Parathyroid adenoma (tissue), 2 donors: ENCODE results near the gene PPP1R13B.
"Not testable (repeated sequence)": the region's sequence is repeated elsewhere in the genome, so short reads cannot be mapped to it uniquely, and the experiment has no call there.

Experiments
- H2AFZ ChIP-seq: fragments of 300-600 bp; sonication (generic); one replicate; pipeline ENCODE4 v1.7.0; 2017; ENCODE audit warnings: antibody characterized with exemption, mild to moderate bottlenecking
- H3K27ac ChIP-seq: fragments of 300-600 bp; sonication (generic); one replicate; pipeline ENCODE4 v1.7.0; 2017
- H3K27me3 ChIP-seq: fragments of 300-600 bp; sonication (generic); one replicate; pipeline ENCODE4 v1.7.0; 2017; ENCODE audit warnings: low read length; ENCODE audit not compliant: control insufficient read depth, insufficient read depth
- H3K36me3 ChIP-seq: fragments of 300-600 bp; sonication (generic); one replicate; pipeline ENCODE4 v1.7.0; 2017; ENCODE audit warnings: low read length; ENCODE audit not compliant: control insufficient read depth, insufficient read depth
- H3K4me1 ChIP-seq: fragments of 300-600 bp; sonication (generic); one replicate; pipeline ENCODE4 v1.7.0; 2017; ENCODE audit warnings: control low read depth
- H3K4me2 ChIP-seq: fragments of 300-600 bp; sonication (generic); one replicate; pipeline ENCODE4 v1.7.0; 2017; ENCODE audit warnings: low read length
- H3K4me3 ChIP-seq: fragments of 300-600 bp; sonication (generic); one replicate; pipeline ENCODE4 v1.7.0; 2017; ENCODE audit warnings: low read depth, low read length
- H3K79me2 ChIP-seq: fragments of 300-600 bp; sonication (generic); one replicate; pipeline ENCODE4 v1.7.0; 2017; ENCODE audit warnings: control low read depth
- H3K9ac ChIP-seq: fragments of 300-600 bp; sonication (generic); one replicate; pipeline ENCODE4 v1.7.0; 2017; ENCODE audit warnings: mild to moderate bottlenecking
- H3K9me3 ChIP-seq: fragments of 300-600 bp; sonication (generic); one replicate; pipeline ENCODE4 v1.7.0; 2017; ENCODE audit warnings: low read length; ENCODE audit not compliant: control insufficient read depth
- TF ChIP-seq, protein P1 (sequence below): fragments of 300-600 bp; sonication (generic); IDR thresholded peaks from one replicate; pipeline ENCODE4 v1.7.0; 2017; ENCODE audit warnings: antibody characterized with exemption, mild to moderate bottlenecking
- donor health status: primary hyperparathyroidism.

The PPP1R13B gene

DNA sequence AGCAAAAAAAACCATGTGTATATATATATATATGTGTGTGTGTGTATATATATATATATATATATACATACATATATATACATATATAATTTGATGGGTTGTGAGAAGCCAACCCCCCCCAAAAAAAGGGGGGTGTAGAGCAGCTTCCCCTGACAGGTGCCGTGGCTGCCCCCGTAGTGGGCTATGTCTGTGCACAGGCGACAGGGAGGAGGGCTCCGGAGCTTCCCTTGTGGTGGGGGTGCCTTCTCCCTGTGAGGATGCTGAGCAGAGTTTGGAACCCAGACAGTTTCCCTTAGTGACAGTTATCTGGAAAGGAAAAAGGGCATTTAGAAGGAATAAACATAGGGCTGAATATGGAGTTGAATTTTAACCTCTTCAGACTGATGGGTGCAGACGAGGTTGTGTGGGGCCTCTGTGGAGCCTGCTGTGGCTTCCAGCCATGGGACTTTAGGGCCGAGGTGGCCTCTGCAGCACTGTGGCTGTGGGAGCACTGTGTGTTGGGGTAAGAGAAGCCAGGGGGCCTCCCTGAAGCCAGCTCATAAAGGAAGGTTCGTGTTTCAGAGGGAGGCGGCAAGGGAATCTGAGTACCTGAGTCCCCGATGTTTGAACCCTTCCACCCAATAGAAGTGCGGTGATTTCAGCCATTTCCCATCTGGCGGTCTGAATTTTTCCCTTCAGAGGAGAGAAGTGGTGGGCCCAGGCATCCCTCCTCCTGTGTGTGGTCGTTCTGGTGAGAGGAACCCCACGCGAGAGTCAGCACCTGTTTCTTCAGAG is 151.9 kb downstream of the PPP1R13B start:
- Histone ChIP-seq H2AFZ (no peak overlapping the region), H3K36me3 (no peaks in the 10 kb centered on the region), H3K27me3 (no peaks in the 10 kb centered on the region), H3K9me3 (no peaks in the 10 kb centered on the region), H3K27ac (no peak overlapping the region), H3K4me3 (no peak overlapping the region), H3K9ac (no peak overlapping the region), H3K4me2 (no peak overlapping the region), H3K79me2 (peaks cover 30% of the 10 kb centered on the region), H3K4me1 (no peaks in the 10 kb centered on the region)
- TF ChIP-seq, protein P1, sequence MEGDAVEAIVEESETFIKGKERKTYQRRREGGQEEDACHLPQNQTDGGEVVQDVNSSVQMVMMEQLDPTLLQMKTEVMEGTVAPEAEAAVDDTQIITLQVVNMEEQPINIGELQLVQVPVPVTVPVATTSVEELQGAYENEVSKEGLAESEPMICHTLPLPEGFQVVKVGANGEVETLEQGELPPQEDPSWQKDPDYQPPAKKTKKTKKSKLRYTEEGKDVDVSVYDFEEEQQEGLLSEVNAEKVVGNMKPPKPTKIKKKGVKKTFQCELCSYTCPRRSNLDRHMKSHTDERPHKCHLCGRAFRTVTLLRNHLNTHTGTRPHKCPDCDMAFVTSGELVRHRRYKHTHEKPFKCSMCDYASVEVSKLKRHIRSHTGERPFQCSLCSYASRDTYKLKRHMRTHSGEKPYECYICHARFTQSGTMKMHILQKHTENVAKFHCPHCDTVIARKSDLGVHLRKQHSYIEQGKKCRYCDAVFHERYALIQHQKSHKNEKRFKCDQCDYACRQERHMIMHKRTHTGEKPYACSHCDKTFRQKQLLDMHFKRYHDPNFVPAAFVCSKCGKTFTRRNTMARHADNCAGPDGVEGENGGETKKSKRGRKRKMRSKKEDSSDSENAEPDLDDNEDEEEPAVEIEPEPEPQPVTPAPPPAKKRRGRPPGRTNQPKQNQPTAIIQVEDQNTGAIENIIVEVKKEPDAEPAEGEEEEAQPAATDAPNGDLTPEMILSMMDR = no peak

DNA sequence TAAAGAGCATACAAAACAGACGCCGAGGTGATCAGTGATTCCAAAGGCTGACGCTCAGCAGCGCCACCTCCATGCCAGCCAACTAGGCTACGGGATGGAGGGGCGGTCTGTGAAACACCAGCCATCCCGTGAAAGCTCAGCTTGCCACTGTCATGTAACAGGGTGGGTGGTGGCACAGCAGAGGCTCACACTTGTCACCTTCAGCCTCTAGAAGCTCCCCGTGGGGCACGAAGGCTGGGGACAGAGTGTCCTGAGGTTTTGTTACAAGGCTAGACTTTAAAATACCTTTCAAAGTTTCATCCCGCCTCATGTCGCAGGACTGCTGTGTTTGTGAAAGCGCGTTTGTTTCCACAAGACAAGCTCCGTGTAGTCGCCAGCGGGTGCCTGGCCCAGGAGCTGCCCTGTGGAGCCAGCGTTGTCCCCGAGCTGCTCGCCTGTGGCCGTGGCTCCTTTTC is 152.8 kb downstream of the PPP1R13B start:
- Histone ChIP-seq H3K36me3 (no peaks in the 10 kb centered on the region), H3K9ac (no peak overlapping the region), H3K4me2 (no peak overlapping the region), H3K27ac (no peak overlapping the region), H2AFZ (no peak overlapping the region), H3K79me2 (peaks cover 30% of the 10 kb centered on the region), H3K4me1 (no peaks in the 10 kb centered on the region), H3K9me3 (no peaks in the 10 kb centered on the region), H3K4me3 (no peak overlapping the region), H3K27me3 (no peaks in the 10 kb centered on the region)
- TF ChIP-seq, protein P1 = no peak

DNA sequence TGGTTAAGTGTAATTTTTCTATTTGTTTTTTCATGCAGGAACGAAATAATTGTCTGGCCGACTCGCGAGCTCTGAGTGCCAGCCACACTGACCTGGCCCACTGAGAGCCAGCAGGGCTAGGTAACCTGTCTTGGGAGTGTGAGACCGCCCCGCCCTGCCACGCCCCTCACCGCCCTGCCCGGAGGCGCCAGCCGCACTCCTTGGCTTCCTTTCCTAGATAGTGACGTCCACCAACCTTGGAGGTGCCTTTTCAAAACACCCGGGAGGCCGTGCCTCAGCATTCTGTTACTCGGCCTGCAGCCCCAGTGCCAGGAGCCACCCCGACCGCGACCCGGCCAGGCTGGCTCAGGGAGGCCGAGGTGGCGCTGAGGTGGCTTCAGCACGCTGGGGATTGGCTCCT is 153.9 kb downstream of the PPP1R13B start:
- no peak overlapping the region for H3K27ac ChIP-seq
- H3K9ac ChIP-seq = no peak overlapping the region
- H3K27me3 ChIP-seq = no peaks in the 10 kb centered on the region
- no peaks in the 10 kb centered on the region for H3K36me3 ChIP-seq
- H2AFZ ChIP-seq = no peak overlapping the region
- TF ChIP-seq, protein P1 = no peak
- H3K4me3 ChIP-seq = no peak overlapping the region
- H3K4me2 ChIP-seq = no peak overlapping the region
- H3K79me2 ChIP-seq = peaks cover 28% of the 10 kb centered on the region
- H3K4me1 ChIP-seq = no peaks in the 10 kb centered on the region
- no peaks in the 10 kb centered on the region for H3K9me3 ChIP-seq

DNA sequence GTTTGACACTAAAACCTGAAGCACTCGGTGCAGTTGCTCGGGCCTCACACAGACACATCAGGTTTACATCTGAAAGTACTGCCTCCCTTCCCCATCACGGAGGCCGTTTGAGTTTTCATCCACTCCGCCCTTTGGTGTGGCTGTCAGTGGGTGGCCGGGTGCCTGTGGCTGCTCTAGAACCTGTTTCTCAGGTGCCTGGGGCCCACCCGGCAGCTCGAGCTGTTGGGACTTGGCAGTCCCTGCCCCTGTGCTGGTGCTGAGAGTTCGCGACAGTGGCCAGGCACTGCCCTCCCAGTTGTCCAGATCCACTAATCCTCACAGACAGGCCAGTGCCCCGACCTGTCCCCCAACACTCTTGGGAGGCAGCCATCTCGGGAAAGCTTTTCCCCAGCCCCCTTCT is 154.5 kb downstream of the PPP1R13B start:
- TF ChIP-seq, protein P1 = no peak
- Histone ChIP-seq H3K79me2 (peaks cover 26% of the 10 kb centered on the region), H3K4me1 (no peaks in the 10 kb centered on the region), H2AFZ (no peak overlapping the region), H3K36me3 (no peaks in the 10 kb centered on the region), H3K4me2 (no peak overlapping the region), H3K9me3 (no peaks in the 10 kb centered on the region), H3K4me3 (no peak overlapping the region), H3K9ac (no peak overlapping the region), H3K27me3 (no peaks in the 10 kb centered on the region), H3K27ac (no peak overlapping the region)

DNA sequence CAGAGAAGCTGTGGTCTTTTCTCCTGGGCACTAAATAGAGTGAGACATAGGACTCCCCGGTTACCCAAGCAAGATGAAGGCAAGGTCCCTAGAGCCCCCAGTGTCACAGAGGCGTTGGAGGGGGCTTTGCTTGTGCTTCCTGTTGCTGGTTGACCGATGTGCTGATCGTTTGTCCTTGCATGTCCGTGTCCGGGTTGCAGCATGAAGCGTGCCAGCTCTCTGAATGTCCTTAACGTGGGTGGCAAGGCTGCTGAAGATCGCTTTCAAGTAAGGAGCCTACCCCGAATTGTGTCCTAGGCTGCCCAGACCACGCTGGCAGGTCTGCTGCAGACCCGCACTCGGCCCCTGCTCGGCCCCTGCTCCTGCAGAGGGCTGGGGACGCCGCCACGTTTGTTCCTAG is 155.2 kb downstream of the PPP1R13B start:
- Histone ChIP-seq H3K4me1 (no peaks in the 10 kb centered on the region), H2AFZ (no peak overlapping the region), H3K4me2 (no peak overlapping the region), H3K27ac (no peak overlapping the region), H3K9ac (no peak overlapping the region), H3K27me3 (no peaks in the 10 kb centered on the region), H3K79me2 (peaks cover 24% of the 10 kb centered on the region), H3K4me3 (no peak overlapping the region), H3K9me3 (no peaks in the 10 kb centered on the region), H3K36me3 (no peaks in the 10 kb centered on the region)
- TF ChIP-seq, protein P1 = no peak

DNA sequence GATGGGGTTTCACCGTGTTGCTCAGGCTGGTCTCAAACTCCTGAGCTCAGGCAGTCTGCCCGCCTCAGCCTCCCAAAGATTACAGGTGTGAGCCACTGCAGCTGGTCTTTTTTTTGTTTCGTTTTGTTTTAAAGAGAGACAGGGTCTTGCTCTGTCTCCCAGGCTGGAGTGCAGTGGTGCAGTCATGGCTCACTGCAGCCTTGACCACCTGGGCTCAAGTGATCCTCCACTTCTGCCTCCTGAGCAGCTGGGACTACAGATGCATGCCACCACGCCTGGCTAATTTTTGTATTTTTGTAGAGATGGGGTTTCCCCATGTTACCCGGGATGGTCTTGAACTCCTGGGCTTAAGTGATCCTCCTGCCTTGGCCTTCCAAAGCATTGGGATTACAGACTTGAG is 155.7 kb downstream of the PPP1R13B start:
- H3K27me3 ChIP-seq, H3K4me3 ChIP-seq, H3K4me1 ChIP-seq, H3K9ac ChIP-seq, H2AFZ ChIP-seq, H3K27ac ChIP-seq, H3K36me3 ChIP-seq, H3K9me3 ChIP-seq, H3K4me2 ChIP-seq: not testable (repeated sequence)
- peaks cover 24% of the 10 kb centered on the region for H3K79me2 ChIP-seq
